ENCODE data around the gene CD44.

Gene CD44

DNA sequence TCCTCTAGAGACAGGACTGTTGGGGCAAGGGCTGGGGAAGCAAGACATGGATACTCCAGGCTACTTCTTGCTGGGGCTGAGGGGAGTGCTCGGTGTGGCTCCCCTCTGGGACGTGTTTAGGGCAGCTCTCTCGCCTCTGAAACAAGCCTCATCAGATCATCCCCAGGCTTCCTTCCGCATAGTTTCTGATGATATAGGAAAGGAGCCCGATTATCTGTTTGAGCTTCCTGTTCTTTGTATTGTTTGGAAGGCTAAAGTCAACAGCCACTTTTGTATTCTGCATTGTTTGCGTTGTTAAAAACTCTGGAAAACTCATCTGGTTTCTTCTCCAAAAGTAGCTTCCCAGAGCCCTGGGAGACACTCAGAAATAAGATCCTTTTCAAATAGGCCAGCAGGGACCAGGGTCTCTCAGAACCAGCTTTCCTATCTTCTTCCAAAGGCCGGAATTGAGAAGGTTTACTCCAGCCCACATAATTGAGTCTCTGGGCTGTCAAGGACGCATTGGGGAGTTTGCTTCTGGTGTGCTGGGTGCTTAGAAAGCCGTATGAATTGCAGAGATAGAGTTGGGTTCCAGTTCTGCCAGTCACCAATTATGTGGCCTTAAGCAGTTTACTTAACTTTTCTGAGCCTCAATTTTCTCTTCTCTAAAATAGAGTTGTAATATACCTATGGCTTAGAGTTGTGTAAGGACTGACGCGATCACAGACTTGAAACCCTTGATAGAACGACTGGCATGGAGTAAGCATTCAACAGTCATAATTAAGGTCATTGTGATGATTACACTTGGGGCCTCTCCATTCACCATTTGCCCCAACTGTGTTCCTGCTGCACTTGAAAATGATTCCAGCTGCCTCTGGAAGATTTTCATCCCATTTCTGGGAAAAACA, 19.1 kb downstream of the CD44 start:
- no peak overlapping the region for H3K4me3 ChIP-seq (ENCODE audit: low read length)
- TF ChIP-seq, protein P1, sequence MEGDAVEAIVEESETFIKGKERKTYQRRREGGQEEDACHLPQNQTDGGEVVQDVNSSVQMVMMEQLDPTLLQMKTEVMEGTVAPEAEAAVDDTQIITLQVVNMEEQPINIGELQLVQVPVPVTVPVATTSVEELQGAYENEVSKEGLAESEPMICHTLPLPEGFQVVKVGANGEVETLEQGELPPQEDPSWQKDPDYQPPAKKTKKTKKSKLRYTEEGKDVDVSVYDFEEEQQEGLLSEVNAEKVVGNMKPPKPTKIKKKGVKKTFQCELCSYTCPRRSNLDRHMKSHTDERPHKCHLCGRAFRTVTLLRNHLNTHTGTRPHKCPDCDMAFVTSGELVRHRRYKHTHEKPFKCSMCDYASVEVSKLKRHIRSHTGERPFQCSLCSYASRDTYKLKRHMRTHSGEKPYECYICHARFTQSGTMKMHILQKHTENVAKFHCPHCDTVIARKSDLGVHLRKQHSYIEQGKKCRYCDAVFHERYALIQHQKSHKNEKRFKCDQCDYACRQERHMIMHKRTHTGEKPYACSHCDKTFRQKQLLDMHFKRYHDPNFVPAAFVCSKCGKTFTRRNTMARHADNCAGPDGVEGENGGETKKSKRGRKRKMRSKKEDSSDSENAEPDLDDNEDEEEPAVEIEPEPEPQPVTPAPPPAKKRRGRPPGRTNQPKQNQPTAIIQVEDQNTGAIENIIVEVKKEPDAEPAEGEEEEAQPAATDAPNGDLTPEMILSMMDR (IDR thresholded peaks at IDR 0.05; ENCODE audit: insufficient read depth, low read depth, low read length, missing control alignments) = no peak
- peak; percentile 55 for DNase-seq (ENCODE audit: low read depth)

DNA sequence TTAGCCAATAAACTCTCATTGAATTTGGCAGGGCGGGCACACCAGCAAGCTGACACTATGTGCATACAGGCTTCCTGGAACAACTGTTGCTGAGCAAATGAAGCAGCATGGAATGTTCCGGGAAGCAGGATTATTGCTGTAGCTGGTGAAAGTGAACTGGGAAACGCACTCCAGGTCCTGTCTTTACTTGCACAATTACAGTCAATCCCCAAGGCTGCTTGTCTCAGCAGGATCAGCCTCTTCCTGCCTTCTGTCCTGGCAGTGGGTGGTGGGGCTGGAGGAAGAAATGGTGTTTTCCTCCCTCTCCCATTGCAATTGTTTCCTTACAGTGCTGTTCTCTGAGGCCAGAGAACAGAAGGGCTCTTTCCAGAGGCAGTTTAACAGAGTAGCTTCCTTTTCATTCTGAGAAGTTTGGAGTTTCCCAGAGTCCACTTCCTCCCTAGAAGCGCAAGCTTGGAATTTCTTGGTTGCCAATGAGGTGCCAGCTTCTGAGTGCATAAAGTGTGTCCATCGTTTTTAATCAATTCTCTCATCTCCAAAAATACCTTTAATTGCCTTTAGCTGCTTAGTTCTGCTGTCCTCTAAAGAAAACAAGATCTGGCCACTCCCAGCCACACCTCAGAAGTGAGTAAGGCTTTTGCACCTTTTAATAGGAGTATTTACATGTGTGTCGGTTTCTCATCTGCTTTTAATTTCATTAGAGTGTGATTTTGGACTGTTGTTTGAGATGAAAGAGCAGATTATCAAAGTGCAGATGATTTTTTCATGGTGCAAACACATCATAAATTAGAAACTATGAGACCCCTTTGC, 19.9 kb downstream of the CD44 start:
- peak overlapping the region; percentile 18 for H3K4me3 ChIP-seq (ENCODE audit: low read length)
- TF ChIP-seq, protein P1 (IDR thresholded peaks at IDR 0.05; ENCODE audit: insufficient read depth, low read depth, low read length, missing control alignments) = no peak
- peak; percentile 95 for DNase-seq (ENCODE audit: low read depth)

DNA sequence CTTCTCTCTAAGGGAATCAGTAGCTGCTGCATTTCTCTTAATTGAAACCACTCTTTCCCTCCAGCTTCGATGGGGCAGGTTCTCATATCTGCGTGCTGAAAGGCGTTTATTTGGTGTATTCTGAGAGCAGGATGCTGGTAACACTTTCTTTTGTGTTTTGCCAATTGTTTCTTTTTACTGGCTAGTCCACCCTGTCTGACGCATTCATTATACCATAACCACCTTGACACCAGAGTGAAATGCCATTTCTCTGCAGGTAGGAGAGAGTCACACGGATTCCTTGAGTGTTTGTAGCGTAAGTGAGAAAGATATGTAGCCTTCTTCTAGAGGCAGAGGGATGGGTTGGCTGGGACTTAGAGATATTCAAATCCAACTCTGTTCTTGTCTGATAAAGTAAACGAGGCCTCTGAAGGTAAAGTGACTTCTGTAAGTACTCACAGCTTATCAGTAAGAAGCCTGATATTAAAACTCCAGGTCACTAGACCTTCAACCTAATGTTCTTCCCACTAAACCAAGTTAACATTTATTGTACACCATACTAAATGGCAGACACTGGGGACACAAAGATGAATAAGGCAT, 21.4 kb downstream of the CD44 start:
- H3K4me3 ChIP-seq (ENCODE audit: low read length) = no peak overlapping the region
- no peak for DNase-seq (ENCODE audit: low read depth)
- TF ChIP-seq, protein P1 (IDR thresholded peaks at IDR 0.05; ENCODE audit: insufficient read depth, low read depth, low read length, missing control alignments) = no peak

DNA sequence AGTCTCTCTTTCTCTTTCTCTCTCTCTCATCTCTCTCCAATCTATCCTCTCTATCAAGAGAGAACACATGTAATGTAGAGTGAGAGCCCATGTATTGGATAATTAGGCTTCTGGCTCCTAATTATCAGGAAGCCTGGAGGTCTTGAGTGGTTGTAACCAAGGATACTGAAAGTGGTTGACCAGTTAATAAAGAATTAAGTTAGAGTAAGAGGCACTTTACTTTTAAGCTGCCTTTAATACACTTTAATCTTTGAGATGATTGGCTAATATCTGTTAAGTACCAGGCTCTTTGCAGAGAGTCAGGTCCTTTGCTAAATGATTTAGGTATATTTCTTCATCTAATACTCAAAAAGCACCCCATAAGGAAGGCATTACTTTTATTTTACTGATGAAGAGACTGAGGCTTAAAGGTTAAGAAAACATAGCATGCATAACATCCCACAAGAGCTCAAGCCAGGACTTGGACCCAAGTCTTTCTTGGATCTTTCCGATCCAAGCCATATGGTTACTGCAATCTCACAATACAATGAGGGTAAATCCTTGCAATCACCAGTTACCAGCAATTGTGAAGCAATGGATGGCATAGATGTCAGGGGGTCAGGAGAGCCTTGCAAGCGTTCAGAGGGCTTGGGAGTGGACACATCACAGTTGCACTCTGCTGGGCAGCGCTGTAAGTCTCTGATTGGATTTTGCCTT, 22.1 kb downstream of the CD44 start:
- TF ChIP-seq, protein P1 (IDR thresholded peaks at IDR 0.05; ENCODE audit: insufficient read depth, low read depth, low read length, missing control alignments) = no peak
- H3K4me3 ChIP-seq (ENCODE audit: low read length) = no peak overlapping the region
- DNase-seq (ENCODE audit: low read depth) = no peak

DNA sequence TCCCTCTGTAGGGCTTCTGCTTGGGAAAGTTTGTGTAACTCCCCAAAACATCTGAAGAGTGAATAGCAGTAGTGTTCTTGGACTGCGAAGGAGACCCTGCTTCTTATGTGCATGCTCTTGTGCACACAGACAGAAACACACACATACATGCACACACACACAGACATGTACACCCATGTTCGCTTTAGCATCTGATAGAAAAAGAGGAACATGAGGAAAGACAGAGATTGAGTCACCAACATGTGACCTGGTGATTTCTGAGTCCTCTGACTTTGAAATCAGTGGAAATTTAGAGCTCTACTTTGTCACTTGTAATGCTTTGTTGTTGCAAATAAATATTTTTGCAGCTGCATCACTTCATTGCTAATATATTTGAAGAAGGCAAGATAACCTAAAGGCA, 23.8 kb downstream of the CD44 start:
- no peak overlapping the region for H3K4me3 ChIP-seq (ENCODE audit: low read length)
- no peak for DNase-seq (ENCODE audit: low read depth)
- TF ChIP-seq, protein P1 (IDR thresholded peaks at IDR 0.05; ENCODE audit: insufficient read depth, low read depth, low read length, missing control alignments) = no peak

DNA sequence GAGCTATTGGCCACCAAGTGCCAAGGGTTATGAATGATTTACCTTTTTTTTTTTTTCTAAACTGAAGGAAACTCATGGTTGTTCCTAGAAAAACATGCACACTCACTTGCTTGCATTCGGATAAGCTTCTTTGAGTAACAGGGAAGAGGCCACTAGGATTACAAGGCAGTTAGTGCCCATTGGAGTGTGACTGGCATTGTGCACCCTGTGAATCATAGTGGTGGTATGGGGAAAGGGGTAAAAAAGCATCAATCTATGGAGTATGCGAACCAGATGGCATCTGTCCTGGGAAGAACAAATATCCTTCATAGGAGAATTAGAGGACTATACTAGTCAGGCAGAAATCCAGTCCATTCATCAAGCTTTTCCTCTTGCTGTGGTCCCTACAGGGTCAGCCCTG, 24.2 kb downstream of the CD44 start:
- no peak for DNase-seq (ENCODE audit: low read depth)
- TF ChIP-seq, protein P1 (IDR thresholded peaks at IDR 0.05; ENCODE audit: insufficient read depth, low read depth, low read length, missing control alignments) = no peak
- H3K4me3 ChIP-seq (ENCODE audit: low read length) = no peak overlapping the region

Data from epithelial cell of esophagus (primary cell).